Ramos (cell line): ENCODE results near the gene TEKTIP1.
"Not testable (repeated sequence)": the region's sequence is repeated elsewhere in the genome, so short reads cannot be mapped to it uniquely, and the experiment has no call there.

ENCODE experiments used
- in situ Hi-C: fragments of 300-500 bp; cut with MboI; formaldehyde crosslinking; loops from one replicate; pipeline ENCODE4 v1.14.3; 2022; ENCODE audit warnings: low sequenced_read_pairs; ENCODE audit not compliant: unreplicated experiment

Gene TEKTIP1

GRCh38 chr19:3507371-3508120 lies 31.4 kb upstream of the TEKTIP1 start:
- in situ Hi-C loops, result no loop called here

- in situ Hi-C loops, result not testable (repeated sequence)
Observed at GRCh38 chr19:3508121-3508661, 30.8 kb upstream of the TEKTIP1 start.

GRCh38 chr19:3508771-3509535 lies 30.0 kb upstream of the TEKTIP1 start:
- in situ Hi-C loops, result no loop called here

- in situ Hi-C loops, result no loop called here
Observed at GRCh38 chr19:3509566-3509989, 29.4 kb upstream of the TEKTIP1 start.

- in situ Hi-C loops, result no loop called here
Observed at GRCh38 chr19:3510727-3511126, 28.2 kb upstream of the TEKTIP1 start.

- in situ Hi-C loops, result no loop called here
Observed at GRCh38 chr19:3511506-3512251, 27.3 kb upstream of the TEKTIP1 start.

GRCh38 chr19:3512562-3513228 lies 26.3 kb upstream of the TEKTIP1 start:
- in situ Hi-C loops, result no loop called here

- in situ Hi-C loops, result no loop called here
Observed at GRCh38 chr19:3513229-3514140, 25.5 kb upstream of the TEKTIP1 start.

- in situ Hi-C loops, result no loop called here
Observed at GRCh38 chr19:3514930-3515329, 24.0 kb upstream of the TEKTIP1 start.

- in situ Hi-C loops, result no loop called here
Observed at GRCh38 chr19:3515891-3516422, 23.0 kb upstream of the TEKTIP1 start.

- in situ Hi-C loops, result no loop called here
Observed at GRCh38 chr19:3516675-3517207, 22.2 kb upstream of the TEKTIP1 start.

- in situ Hi-C loops, result no loop called here
Observed at GRCh38 chr19:3517638-3518037, 21.3 kb upstream of the TEKTIP1 start.

GRCh38 chr19:3518255-3518654 lies 20.7 kb upstream of the TEKTIP1 start:
- in situ Hi-C loops, result no loop called here

GRCh38 chr19:3518659-3519058 lies 20.3 kb upstream of the TEKTIP1 start:
- in situ Hi-C loops, result no loop called here

GRCh38 chr19:3519126-3519525 lies 19.8 kb upstream of the TEKTIP1 start:
- in situ Hi-C loops, result no loop called here

GRCh38 chr19:3520166-3521103 lies 18.5 kb upstream of the TEKTIP1 start:
- in situ Hi-C loops, result no loop called here

- in situ Hi-C loops, result no loop called here
Observed at GRCh38 chr19:3521104-3521445, 17.9 kb upstream of the TEKTIP1 start.
